Right lobe of liver (tissue), 4 donors: Measurements from ENCODE around the gene TRAPPC12.

Experiments
- POLR2A ChIP-seq: fragments of 450-650 bp; IDR thresholded peaks from one replicate; pipeline ENCODE4 v1.6.1; 2017; ENCODE audit warnings: antibody characterized with exemption, mild to moderate bottlenecking
- TF ChIP-seq, protein P1 (sequence below), 4 donors: fragments of 200-600 bp in 3 of 4; fragments of 450-650 bp in 1 of 4; IDR thresholded peaks; one replicate each; pipeline versions ENCODE4 v1.5.1 to v1.8.0; 2016 to 2022; ENCODE audit warnings: antibody characterized with exemption in 4 of 4, mild to moderate bottlenecking in 2 of 4
- donor health status: DM: no; HTN: no; CAD: no.
- donor health status: DM: no; HTN: no; CAD: no.
- donor health status: DM: no; HTN: yes; CAD: no.

DNA sequence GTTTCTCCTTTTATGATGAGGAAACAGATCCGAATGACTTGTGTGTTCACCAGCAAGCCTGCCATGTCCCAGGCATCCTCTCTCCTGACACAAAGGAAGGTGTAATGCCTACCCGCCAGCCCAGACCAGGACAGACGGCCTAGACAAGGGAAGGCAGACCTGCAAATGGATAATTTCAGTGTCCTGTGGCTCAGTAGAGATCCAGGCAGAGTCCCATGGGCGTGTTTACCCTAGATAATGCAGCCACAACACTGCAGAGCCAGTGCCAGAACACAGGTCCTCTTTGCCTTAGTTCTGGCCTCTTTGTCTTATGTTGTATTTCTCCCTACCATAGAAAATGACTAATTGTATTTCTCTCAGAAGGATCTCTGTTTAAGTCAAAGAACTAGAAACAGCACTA is 12.7 kb downstream of the TRAPPC12 start:
- no peak for TF ChIP-seq POLR2A
- TF ChIP-seq, protein P1, sequence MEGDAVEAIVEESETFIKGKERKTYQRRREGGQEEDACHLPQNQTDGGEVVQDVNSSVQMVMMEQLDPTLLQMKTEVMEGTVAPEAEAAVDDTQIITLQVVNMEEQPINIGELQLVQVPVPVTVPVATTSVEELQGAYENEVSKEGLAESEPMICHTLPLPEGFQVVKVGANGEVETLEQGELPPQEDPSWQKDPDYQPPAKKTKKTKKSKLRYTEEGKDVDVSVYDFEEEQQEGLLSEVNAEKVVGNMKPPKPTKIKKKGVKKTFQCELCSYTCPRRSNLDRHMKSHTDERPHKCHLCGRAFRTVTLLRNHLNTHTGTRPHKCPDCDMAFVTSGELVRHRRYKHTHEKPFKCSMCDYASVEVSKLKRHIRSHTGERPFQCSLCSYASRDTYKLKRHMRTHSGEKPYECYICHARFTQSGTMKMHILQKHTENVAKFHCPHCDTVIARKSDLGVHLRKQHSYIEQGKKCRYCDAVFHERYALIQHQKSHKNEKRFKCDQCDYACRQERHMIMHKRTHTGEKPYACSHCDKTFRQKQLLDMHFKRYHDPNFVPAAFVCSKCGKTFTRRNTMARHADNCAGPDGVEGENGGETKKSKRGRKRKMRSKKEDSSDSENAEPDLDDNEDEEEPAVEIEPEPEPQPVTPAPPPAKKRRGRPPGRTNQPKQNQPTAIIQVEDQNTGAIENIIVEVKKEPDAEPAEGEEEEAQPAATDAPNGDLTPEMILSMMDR (IDR thresholded peaks at IDR 0.05) = no peak
